Activated T-cell treated with anti-CD3 and anti-CD28 coated beads, Interleukin-2, amount 50 U/mL, for 72 hours (primary cell): ENCODE results near the gene BRMS1L. TPM values are rescaled to one million over a fixed set of nuclear protein-coding genes. Genes with fewer than 3 reads are reported as not detected.
"Not testable (repeated sequence)": the region's sequence is repeated elsewhere in the genome, so short reads cannot be mapped to it uniquely, and the experiment has no call there.

Experiments used
- ATAC-seq, 2 donors: fragments of 150-1000 bp; cut with Tn5 transposase; replicated peaks in 1 of 2; 2 replicates each; pipeline ENCODE4 v1.10.0; 2021; ENCODE audit warnings: moderate library complexity in 2 of 2, mild to moderate bottlenecking in 1 of 2
- DNase-seq, 2 donors: peaks; one replicate each; pipeline ENCODE4 v3.0.0; 2021 to 2022; ENCODE audit warnings: mixed read lengths in 1 of 2
- H3K27ac Mint-ChIP-seq: one replicate; pipeline ENCODE4 v1.8.0; 2022; ENCODE audit warnings: mild to moderate bottlenecking, moderate library complexity, mixed read lengths
- H3K27me3 Mint-ChIP-seq: one replicate; pipeline ENCODE4 v1.8.0; 2022; ENCODE audit warnings: low read depth, mixed read lengths
- H3K36me3 Mint-ChIP-seq, 2 donors: one replicate each; pipeline ENCODE4 v1.8.0; 2022; ENCODE audit warnings: mixed read lengths in 2 of 2, mild to moderate bottlenecking in 1 of 2; ENCODE audit not compliant: insufficient read depth in 2 of 2
- H3K4me1 Mint-ChIP-seq: one replicate; pipeline ENCODE4 v1.8.0; 2022; ENCODE audit warnings: low read depth, mixed read lengths
- H3K4me3 Mint-ChIP-seq, 2 donors: one replicate each; pipeline ENCODE4 v1.8.0; 2022; ENCODE audit warnings: mild to moderate bottlenecking in 2 of 2, mixed read lengths in 2 of 2, moderate library complexity in 2 of 2
- H3K9me3 Mint-ChIP-seq, 2 donors: one replicate each; pipeline ENCODE4 v1.8.0; 2022; ENCODE audit warnings: mixed read lengths in 2 of 2
- total RNA-seq, 2 donors: library from RNA; stranded (reverse); gene quantifications; one replicate each; pipeline ENCODE4 v1.2.3, GENCODE V29; 2022

The BRMS1L gene
- total RNA-seq, 2 donors from 2014 or later, result 4.5 to 5.9 TPM

- ATAC-seq, result peak; percentile 97
- Mint-ChIP-seq H3K4me3 (peak within 1 kb of the TSS; percentile 100), H3K4me1 (peaks cover 27% of the 10 kb centered on the region), H3K27ac (peak within 1 kb of the TSS; percentile 100)
- not testable (repeated sequence) for H3K27me3 Mint-ChIP-seq, H3K9me3 Mint-ChIP-seq, H3K36me3 Mint-ChIP-seq
- DNase-seq, result peak; percentile 92
These were observed 17.2 kb upstream of the BRMS1L start, which contains the start of gene RALGAPA1 for GRCh38 chr14:35808638-35809563. RALGAPA1 (minus strand) TSS chr14:35809295; CDS start chr14:35808835, 460 bp downstream.

DNA sequence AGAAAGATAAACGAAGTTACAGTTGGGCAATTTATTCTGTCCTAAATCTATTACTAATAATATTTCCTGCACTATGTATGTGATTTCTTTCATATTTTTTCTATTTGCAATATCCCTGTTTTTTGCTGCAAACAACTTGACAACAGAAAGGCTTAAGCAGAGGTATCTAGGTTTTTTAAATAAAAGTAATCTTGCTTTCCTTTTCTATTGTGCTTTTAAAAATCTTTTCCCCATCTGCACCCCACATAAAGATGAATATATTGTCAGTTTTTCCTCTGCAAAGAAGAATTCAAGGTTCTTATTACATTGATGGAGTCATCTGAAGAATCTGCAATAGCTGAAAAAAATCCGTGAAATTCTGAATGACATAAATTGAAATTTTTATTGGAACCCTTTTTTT is 16.5 kb upstream of the BRMS1L start:
- H3K9me3 Mint-ChIP-seq, result peaks cover 0 to 1% of the 10 kb centered on the region in 2 donors

DNA sequence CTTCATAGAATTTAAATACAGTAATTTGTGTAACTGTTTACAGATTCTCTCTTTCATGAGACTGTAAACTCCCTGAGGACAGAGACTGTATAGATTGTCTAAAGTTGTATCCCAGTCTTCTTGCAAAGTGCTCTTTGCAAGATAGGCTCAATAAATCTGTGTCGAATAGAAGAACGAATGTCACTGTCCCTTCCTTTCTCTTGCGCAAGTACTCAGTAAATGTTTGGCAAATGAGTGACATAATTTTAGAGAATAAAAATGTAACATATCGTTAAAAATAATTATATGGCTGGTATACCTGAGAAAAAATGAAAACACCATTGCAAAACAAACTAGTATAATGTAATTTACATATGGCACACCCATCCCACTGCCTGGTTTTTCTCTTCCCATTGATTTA is 15.2 kb upstream of the BRMS1L start:
- DNase-seq, result no peak
- no peak overlapping the region for H3K4me3 Mint-ChIP-seq
- H3K9me3 Mint-ChIP-seq, result peaks cover 0 to 1% of the 10 kb centered on the region in 2 donors
- no peak overlapping the region for H3K27ac Mint-ChIP-seq
- no peaks in the 10 kb centered on the region for H3K36me3 Mint-ChIP-seq
- no peak for ATAC-seq
- H3K27me3 Mint-ChIP-seq, result no peaks in the 10 kb centered on the region
- H3K4me1 Mint-ChIP-seq, result peaks cover 27% of the 10 kb centered on the region

More for the DNA sequence above, 16.5 kb upstream of the BRMS1L start:
- peak overlapping the region; percentile 72 for H3K27ac Mint-ChIP-seq
- ATAC-seq (no peak), DNase-seq (no peak)
- H3K4me3 Mint-ChIP-seq, result peak overlapping the region; percentile 100
- H3K4me1 Mint-ChIP-seq, result peaks cover 27% of the 10 kb centered on the region
- H3K36me3 Mint-ChIP-seq, result no peaks in the 10 kb centered on the region
- H3K27me3 Mint-ChIP-seq, result no peaks in the 10 kb centered on the region

GRCh38 chr14:35814371-35815005 is 11.7 kb upstream of the BRMS1L start:
- no peaks in the 10 kb centered on the region for H3K9me3 Mint-ChIP-seq
- no peaks in the 10 kb centered on the region for H3K27me3 Mint-ChIP-seq
- DNase-seq (peak; percentile 83 to 86), ATAC-seq (peak; percentile 86 to 91)
- H3K27ac Mint-ChIP-seq, result no peak overlapping the region
- peaks cover 6% of the 10 kb centered on the region for H3K4me1 Mint-ChIP-seq
- H3K4me3 Mint-ChIP-seq, result no peak overlapping the region
- no peaks in the 10 kb centered on the region for H3K36me3 Mint-ChIP-seq

GRCh38 chr14:35818346-35819115 is 7.6 kb upstream of the BRMS1L start:
- ATAC-seq (peak in 1 of 2 donors; percentile 40), DNase-seq (peak; percentile 16 to 23)
- no peak overlapping the region for H3K27ac Mint-ChIP-seq
- no peaks in the 10 kb centered on the region for H3K4me1 Mint-ChIP-seq
- H3K9me3 Mint-ChIP-seq, result no peaks in the 10 kb centered on the region
- H3K36me3 Mint-ChIP-seq, result no peaks in the 10 kb centered on the region
- H3K4me3 Mint-ChIP-seq, result no peak overlapping the region
- H3K27me3 Mint-ChIP-seq, result no peaks in the 10 kb centered on the region

DNA sequence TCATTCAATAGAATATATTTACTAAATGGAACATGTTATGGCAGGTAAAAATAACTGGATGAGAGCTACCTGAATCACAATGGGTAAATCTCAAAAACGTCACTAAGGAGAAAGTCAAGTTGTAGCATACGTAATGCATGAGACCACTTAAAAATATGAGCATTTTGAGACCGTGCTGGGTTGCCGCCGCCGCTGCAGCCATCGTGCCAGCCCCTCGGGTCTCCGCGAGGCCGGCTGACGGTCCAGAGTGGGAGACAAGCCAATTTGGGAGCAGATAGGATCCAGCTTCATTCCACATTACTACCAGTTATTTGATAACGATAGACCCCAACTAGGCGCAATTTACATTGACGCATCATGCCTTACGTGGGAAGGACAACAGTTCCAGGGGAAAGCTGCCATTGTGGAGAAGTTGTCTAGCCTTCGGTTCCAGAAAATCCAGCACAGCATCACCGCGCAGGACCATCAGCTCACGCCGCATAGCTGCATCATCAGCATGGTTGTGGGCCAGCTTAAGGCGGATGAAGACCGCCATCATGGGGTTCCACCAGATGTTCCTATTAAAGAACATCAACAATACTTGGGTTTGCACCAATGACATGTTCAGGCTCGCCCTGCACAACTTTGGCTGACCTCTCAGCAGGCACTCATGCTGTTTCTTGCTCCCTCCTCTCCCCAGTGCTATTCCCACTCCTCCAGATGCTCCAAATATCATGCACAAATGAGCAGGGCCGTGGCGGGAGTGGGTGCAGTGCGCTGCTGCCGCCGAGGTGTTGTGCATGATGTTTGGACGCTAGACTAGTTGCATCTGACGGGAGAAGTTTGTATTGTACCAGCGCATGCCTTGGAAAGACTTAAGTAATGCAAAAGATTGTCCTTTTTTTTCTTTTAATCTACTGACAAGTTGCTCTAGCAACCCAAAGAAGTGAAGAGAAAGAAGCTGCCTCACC is 6.3 kb upstream of the BRMS1L start:
- H3K27me3 Mint-ChIP-seq, result no peaks in the 10 kb centered on the region

DNA sequence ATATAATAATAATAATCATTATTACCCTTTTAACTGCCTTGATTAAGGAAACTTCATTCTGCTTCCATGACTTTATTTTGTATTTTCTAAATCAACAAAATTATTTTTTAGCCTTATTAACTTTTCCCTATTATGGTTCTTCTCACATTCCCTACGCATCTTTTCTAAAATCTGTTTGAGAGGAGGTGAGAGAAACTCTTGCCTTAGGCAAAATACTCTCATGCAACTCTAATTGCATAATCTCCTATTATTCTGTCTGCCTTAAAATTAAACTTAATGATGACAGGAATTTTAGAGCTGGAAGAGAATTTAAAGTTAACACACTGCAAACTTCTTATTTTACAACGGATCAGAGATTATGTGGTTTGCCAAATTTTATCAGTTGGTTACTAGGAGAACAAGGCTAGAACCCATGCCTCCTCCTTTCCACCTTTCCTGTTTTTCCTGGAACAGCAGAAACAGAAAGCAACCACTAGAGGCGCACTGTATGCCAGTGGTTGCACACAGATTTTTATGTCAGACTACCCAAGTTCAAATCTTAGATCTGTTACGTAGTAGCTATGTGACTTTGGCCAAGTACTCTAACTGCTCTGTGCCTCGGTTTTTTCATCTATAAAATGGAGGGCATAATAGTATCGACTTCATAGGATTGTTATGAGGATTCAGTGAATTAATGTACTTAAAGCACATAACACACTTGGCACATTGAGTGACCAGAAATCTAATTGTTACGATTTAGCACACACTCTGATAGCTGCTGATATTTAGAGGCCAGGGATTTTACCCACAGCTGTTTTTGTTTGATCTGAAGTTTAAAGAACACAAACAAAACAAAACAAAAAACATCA is 4.3 kb upstream of the BRMS1L start:
- H3K27me3 Mint-ChIP-seq, result no peaks in the 10 kb centered on the region
- H3K4me3 Mint-ChIP-seq, result no peak overlapping the region
- no peaks in the 10 kb centered on the region for H3K36me3 Mint-ChIP-seq
- no peak overlapping the region for H3K27ac Mint-ChIP-seq
- DNase-seq, result peak in 1 of 2 donors; percentile 19
- no peaks in the 10 kb centered on the region for H3K9me3 Mint-ChIP-seq
- H3K4me1 Mint-ChIP-seq, result peaks cover 6% of the 10 kb centered on the region
- no peak for ATAC-seq

More for the DNA sequence above, 6.3 kb upstream of the BRMS1L start:
- no peak overlapping the region for H3K4me3 Mint-ChIP-seq
- no peaks in the 10 kb centered on the region for H3K4me1 Mint-ChIP-seq
- no peak for ATAC-seq
- no peaks in the 10 kb centered on the region for H3K9me3 Mint-ChIP-seq
- no peak for DNase-seq
- H3K36me3 Mint-ChIP-seq, result no peaks in the 10 kb centered on the region
- no peak overlapping the region for H3K27ac Mint-ChIP-seq

- H3K36me3 Mint-ChIP-seq, result no peaks in the 10 kb centered on the region
- no peak for DNase-seq
- peaks cover 11% of the 10 kb centered on the region for H3K4me1 Mint-ChIP-seq
- H3K27ac Mint-ChIP-seq, result no peak overlapping the region
- no peak for ATAC-seq
- H3K9me3 Mint-ChIP-seq, result no peaks in the 10 kb centered on the region
- no peak overlapping the region for H3K4me3 Mint-ChIP-seq
- no peaks in the 10 kb centered on the region for H3K27me3 Mint-ChIP-seq
These were observed 3.6 kb upstream of the BRMS1L start for GRCh38 chr14:35822501-35822900.

- H3K27me3 Mint-ChIP-seq, H3K36me3 Mint-ChIP-seq, DNase-seq, H3K27ac Mint-ChIP-seq, H3K9me3 Mint-ChIP-seq, ATAC-seq: not testable (repeated sequence)
- Mint-ChIP-seq H3K4me3 (peak overlapping the region; percentile 84 to 94), H3K4me1 (peaks cover 22% of the 10 kb centered on the region)
These were observed 1.5 kb upstream of the BRMS1L start for GRCh38 chr14:35824446-35825165.

- DNase-seq (no peak), ATAC-seq (no peak)
- H3K36me3 Mint-ChIP-seq, result no peaks in the 10 kb centered on the region
- peak overlapping the region; percentile 94 to 98 for H3K4me3 Mint-ChIP-seq
- H3K9me3 Mint-ChIP-seq, result no peaks in the 10 kb centered on the region
- H3K27ac Mint-ChIP-seq, result peak overlapping the region; percentile 84
- no peaks in the 10 kb centered on the region for H3K27me3 Mint-ChIP-seq
- H3K4me1 Mint-ChIP-seq, result peaks cover 24% of the 10 kb centered on the region
These were observed 245 bp upstream of the BRMS1L start for GRCh38 chr14:35825968-35826217.

GRCh38 chr14:35826952-35827416 is 846 bp downstream of the BRMS1L start:
- ATAC-seq (no peak), DNase-seq (no peak)
- Mint-ChIP-seq H3K27ac (peak overlapping the region; percentile 87), H3K4me3 (peak overlapping the region; percentile 94 to 98), H3K4me1 (peaks cover 24% of the 10 kb centered on the region), H3K36me3 (peaks cover 0 to 2% of the 10 kb centered on the region in 2 donors), H3K27me3 (no peaks in the 10 kb centered on the region), H3K9me3 (no peaks in the 10 kb centered on the region)
